Mesenchymal stem cell (in vitro differentiated cells and primary cell): ENCODE results near the gene HSPH1.
A peak's percentile ranks its signal among the peaks of the same experiment; 100 is the strongest.

Experiments
- DNase-seq: peaks from one replicate; pipeline ENCODE4 v3.0.0-alpha.2; 2013
- H2AFZ ChIP-seq: one replicate; pipeline ENCODE4 v1.6.1; 2013; ENCODE audit warnings: low read depth, mild to moderate bottlenecking, control low read depth, inconsistent platforms, low read length, moderate library complexity
- H2AK5ac ChIP-seq: 2 replicates; pipeline ENCODE4 v1.6.1; 2013; ENCODE audit warnings: low read length, moderate library complexity, mild to moderate bottlenecking, inconsistent platforms; ENCODE audit not compliant: severe bottlenecking
- H2BK120ac ChIP-seq: one replicate; pipeline ENCODE4 v1.6.1; 2013; ENCODE audit warnings: low read depth, mild to moderate bottlenecking, inconsistent platforms, low read length, moderate library complexity
- H2BK12ac ChIP-seq, 2 experiments: one replicate each; pipeline ENCODE4 v1.6.1; 2013; ENCODE audit warnings: inconsistent platforms in 2 of 2, low read length in 2 of 2, mild to moderate bottlenecking in 2 of 2, moderate library complexity in 2 of 2, control low read depth in 1 of 2
- H2BK15ac ChIP-seq: one replicate; pipeline ENCODE4 v1.6.1; 2013; ENCODE audit warnings: mild to moderate bottlenecking, low read depth, inconsistent platforms; ENCODE audit not compliant: poor library complexity, severe bottlenecking
- H2BK5ac ChIP-seq: 2 replicates; pipeline ENCODE4 v1.6.1; 2013; ENCODE audit warnings: low read depth, mild to moderate bottlenecking, low read length, control low read depth, inconsistent platforms; ENCODE audit not compliant: poor library complexity, severe bottlenecking
- H3K14ac ChIP-seq, 2 experiments: one replicate each; pipeline ENCODE4 v1.6.1; 2013; ENCODE audit warnings: inconsistent platforms in 2 of 2, low read length in 2 of 2, control low read depth in 1 of 2, mild to moderate bottlenecking in 1 of 2, moderate library complexity in 1 of 2
- H3K18ac ChIP-seq, 2 experiments: one replicate each; pipeline ENCODE4 v1.6.1; 2013; ENCODE audit warnings: inconsistent platforms in 2 of 2, low read length in 2 of 2, control low read depth in 1 of 2, low read depth in 1 of 2, mild to moderate bottlenecking in 1 of 2
- H3K23ac ChIP-seq, 2 experiments: one replicate each; pipeline ENCODE4 v1.6.1; 2013; ENCODE audit warnings: inconsistent platforms in 2 of 2, low read length in 2 of 2, mild to moderate bottlenecking in 2 of 2, moderate library complexity in 2 of 2, control low read depth in 1 of 2
- H3K27ac ChIP-seq: 2 replicates; pipeline ENCODE4 v1.5.1; 2013; ENCODE audit warnings: mild to moderate bottlenecking, moderate library complexity, low read length, control low read depth, inconsistent platforms; ENCODE audit not compliant: poor library complexity, severe bottlenecking
- H3K27me3 ChIP-seq, 2 experiments: 2 replicates each; pipeline versions ENCODE4 v1.6.1 to v1.7.0; 2013; ENCODE audit warnings: low read length in 2 of 2, mild to moderate bottlenecking in 2 of 2, moderate library complexity in 2 of 2, control low read depth in 1 of 2, inconsistent platforms in 1 of 2; ENCODE audit not compliant: control insufficient read depth in 1 of 2, insufficient read depth in 1 of 2
- H3K36me3 ChIP-seq, 2 experiments: 2 replicates each; pipeline versions ENCODE4 v1.6.1 to v1.7.0; 2013; ENCODE audit warnings: low read length in 2 of 2, control low read depth in 1 of 2, inconsistent platforms in 1 of 2, low read depth in 1 of 2, mild to moderate bottlenecking in 1 of 2; ENCODE audit not compliant: insufficient read depth in 2 of 2, control insufficient read depth in 1 of 2
- H3K4ac ChIP-seq, 2 experiments: one replicate each; pipeline ENCODE4 v1.6.1; 2013; ENCODE audit warnings: inconsistent platforms in 2 of 2, low read length in 2 of 2, mild to moderate bottlenecking in 2 of 2, moderate library complexity in 2 of 2, control low read depth in 1 of 2, low read depth in 1 of 2
- H3K4me1 ChIP-seq: 2 replicates; pipeline ENCODE4 v1.6.1; 2013; ENCODE audit warnings: low read depth, low read length, control low read depth; ENCODE audit not compliant: control insufficient read depth, insufficient read depth
- H3K4me2 ChIP-seq: 2 replicates; pipeline ENCODE4 v1.6.1; 2013; ENCODE audit warnings: low read length, mild to moderate bottlenecking, inconsistent platforms; ENCODE audit not compliant: poor library complexity, severe bottlenecking
- H3K4me3 ChIP-seq, 2 experiments: 2 replicates each; pipeline versions ENCODE4 v1.5.1 to v1.7.0; 2013; ENCODE audit warnings: low read length in 2 of 2, mild to moderate bottlenecking in 2 of 2, control low read depth in 1 of 2, low read depth in 1 of 2; ENCODE audit not compliant: insufficient read depth in 1 of 2
- H3K79me1 ChIP-seq: replicated peaks from 2 replicates; pipeline ENCODE4 v1.6.1; 2013; ENCODE audit warnings: mild to moderate bottlenecking, control low read depth, low read length, inconsistent platforms; ENCODE audit not compliant: poor library complexity, severe bottlenecking
- H3K9ac ChIP-seq: 2 replicates; pipeline ENCODE4 v1.7.0; 2013; ENCODE audit warnings: mild to moderate bottlenecking, low read length, moderate library complexity
- H3K9me3 ChIP-seq: 2 replicates; pipeline ENCODE4 v1.7.0; 2013; ENCODE audit warnings: mild to moderate bottlenecking, low read length; ENCODE audit not compliant: control insufficient read depth
- H4K8ac ChIP-seq: one replicate; pipeline ENCODE4 v1.6.1; 2013; ENCODE audit warnings: inconsistent platforms, mild to moderate bottlenecking, low read length, moderate library complexity
- H4K91ac ChIP-seq: one replicate; pipeline ENCODE4 v1.6.1; 2013; ENCODE audit warnings: mild to moderate bottlenecking, low read length, inconsistent platforms
- WGBS: methylation state at CpG from one replicate; pipeline ENCODE4 v1.1.7; 2013; ENCODE audit warnings: mixed read lengths; 5-methylcytosine and 5-hydroxymethylcytosine counted together

Gene HSPH1

GRCh38 chr13:31199849-31200636, 38.3 kb upstream of the HSPH1 start, which contains the start of gene B3GLCT:
Gene B3GLCT, plus strand, starts transcription at chr13:31199975. Its CDS starts 110 bp downstream, at chr13:31200085.
- H3K4ac ChIP-seq: peak within 1 kb of the TSS in 1 of 2 experiments; percentile 91
- H2AK5ac ChIP-seq: no peak within 1 kb of the TSS
- peak within 1 kb of the TSS; percentile 90 for H3K9ac ChIP-seq
- peak within 1 kb of the TSS; percentile 95 for H2BK120ac ChIP-seq
- under 1% methylated on average over 56 of the region's 126 CpGs for WGBS
- peak within 1 kb of the TSS; percentile 97 for H2BK15ac ChIP-seq
- H3K4me3 ChIP-seq: peak within 1 kb of the TSS; percentile 83 to 98
- H3K27me3 ChIP-seq: no peaks in the 10 kb centered on the region
- H2BK12ac ChIP-seq: peak within 1 kb of the TSS in 1 of 2 experiments; percentile 83
- no peaks in the 10 kb centered on the region for H3K9me3 ChIP-seq
- peaks cover 15% of the 10 kb centered on the region for H3K4me1 ChIP-seq
- peak within 1 kb of the TSS; percentile 97 for H3K18ac ChIP-seq
- peak; percentile 74 for DNase-seq
- peaks cover 21% of the 10 kb centered on the region for H3K79me1 ChIP-seq
- H3K4me2 ChIP-seq: peak within 1 kb of the TSS; percentile 92
- H3K23ac ChIP-seq: peak within 1 kb of the TSS in 1 of 2 experiments; percentile 77
- peak within 1 kb of the TSS; percentile 96 for H2AFZ ChIP-seq
- H2BK5ac ChIP-seq: peak within 1 kb of the TSS; percentile 94
- H4K8ac ChIP-seq: peak within 1 kb of the TSS; percentile 96
- peak within 1 kb of the TSS in 1 of 2 experiments; percentile 95 for H3K14ac ChIP-seq
- no peaks in the 10 kb centered on the region for H3K36me3 ChIP-seq
- H4K91ac ChIP-seq: peak within 1 kb of the TSS; percentile 98
- H3K27ac ChIP-seq: no peak within 1 kb of the TSS

DNA sequence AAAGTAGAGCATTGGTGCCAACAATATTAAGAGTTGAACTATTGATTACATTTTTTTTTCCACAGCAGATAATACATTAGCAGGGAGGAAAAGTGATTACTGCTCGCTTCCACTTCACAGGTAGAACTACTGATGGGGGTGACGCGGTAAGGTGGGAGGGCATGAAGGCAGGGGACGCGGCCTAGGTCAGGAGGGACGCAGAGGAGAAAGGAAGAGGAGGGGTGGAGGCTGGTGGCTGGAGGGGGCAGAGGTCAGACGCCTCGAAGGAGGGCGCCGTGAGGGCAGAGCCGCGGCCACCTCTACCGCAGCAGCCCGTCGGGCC, 37.8 kb upstream of the HSPH1 start:
- Histone ChIP-seq H3K14ac (peak overlapping the region in 1 of 2 experiments; percentile 93), H3K9me3 (no peaks in the 10 kb centered on the region), H4K91ac (no peak overlapping the region), H4K8ac (no peak overlapping the region), H3K9ac (peak overlapping the region; percentile 90), H2BK15ac (no peak overlapping the region), H2BK12ac (peak overlapping the region in 1 of 2 experiments; percentile 21), H2BK5ac (no peak overlapping the region), H3K27me3 (no peaks in the 10 kb centered on the region), H3K23ac (peak overlapping the region in 1 of 2 experiments; percentile 9), H3K27ac (no peak overlapping the region), H2AFZ (peak overlapping the region; percentile 79), H3K4ac (no peak overlapping the region), H3K18ac (no peak overlapping the region), H3K4me3 (peak overlapping the region; percentile 83 to 98), H2BK120ac (no peak overlapping the region), H2AK5ac (no peak overlapping the region), H3K4me2 (peak overlapping the region; percentile 62), H3K79me1 (peaks cover 21% of the 10 kb centered on the region), H3K36me3 (no peaks in the 10 kb centered on the region), H3K4me1 (peaks cover 14% of the 10 kb centered on the region)
- WGBS: 11% methylated on average over 15 of the region's 15 CpGs
- no peak for DNase-seq

DNA sequence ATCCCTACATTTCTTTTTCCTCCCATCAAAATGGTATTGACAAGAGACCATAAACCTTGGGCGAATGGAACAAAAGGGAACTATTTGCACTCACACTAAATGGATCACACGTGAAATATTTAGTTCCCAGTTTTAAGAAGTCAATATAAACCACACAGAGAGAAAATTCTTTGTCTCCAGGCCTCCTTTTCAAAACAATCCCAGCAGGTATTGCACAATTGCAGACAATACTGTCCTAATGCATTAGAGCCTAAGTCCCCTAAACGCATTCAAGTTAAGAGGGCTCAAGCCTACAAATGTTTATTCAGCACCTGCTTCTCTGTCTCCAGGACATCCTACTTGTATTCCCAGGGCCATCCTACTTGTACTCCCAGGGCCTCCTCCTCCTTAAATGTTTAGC, 36.8 kb upstream of the HSPH1 start:
- Histone ChIP-seq H3K9me3 (no peaks in the 10 kb centered on the region), H2BK15ac (no peak overlapping the region), H3K9ac (no peak overlapping the region), H4K8ac (no peak overlapping the region), H2AFZ (no peak overlapping the region), H3K23ac (no peak overlapping the region), H3K79me1 (peaks cover 17% of the 10 kb centered on the region), H4K91ac (no peak overlapping the region), H3K14ac (no peak overlapping the region), H2BK120ac (no peak overlapping the region), H3K36me3 (no peaks in the 10 kb centered on the region), H3K4me1 (peaks cover 10% of the 10 kb centered on the region), H3K4ac (no peak overlapping the region), H3K27me3 (no peaks in the 10 kb centered on the region), H2BK5ac (no peak overlapping the region), H3K4me2 (no peak overlapping the region), H3K4me3 (no peak overlapping the region), H3K27ac (no peak overlapping the region), H2BK12ac (no peak overlapping the region), H3K18ac (no peak overlapping the region), H2AK5ac (no peak overlapping the region)
- no peak for DNase-seq
- WGBS: 83% methylated on average over 3 of the region's 3 CpGs

- Histone ChIP-seq H3K9me3 (no peaks in the 10 kb centered on the region), H2BK15ac (no peak overlapping the region), H4K8ac (no peak overlapping the region), H4K91ac (no peak overlapping the region), H2BK120ac (no peak overlapping the region), H2BK12ac (no peak overlapping the region), H3K4me2 (no peak overlapping the region), H3K4me3 (no peak overlapping the region), H3K4ac (no peak overlapping the region), H3K27me3 (peaks cover 0 to 3% of the 10 kb centered on the region in 2 experiments), H3K79me1 (peaks cover 5% of the 10 kb centered on the region), H3K9ac (no peak overlapping the region), H2BK5ac (no peak overlapping the region), H3K18ac (no peak overlapping the region), H3K27ac (no peak overlapping the region), H2AFZ (no peak overlapping the region), H3K23ac (no peak overlapping the region), H3K4me1 (peaks cover 7% of the 10 kb centered on the region), H2AK5ac (no peak overlapping the region), H3K14ac (no peak overlapping the region), H3K36me3 (no peaks in the 10 kb centered on the region)
- DNase-seq: no peak
- WGBS: 82% methylated on average over 6 of the region's 6 CpGs
Observed at GRCh38 chr13:31196992-31197391, 35.3 kb upstream of the HSPH1 start.
